GM19324 (cell line): ENCODE measurements around the gene SGSM2.

Experiments used
- ATAC-seq: cut with Tn5 transposase; IDR thresholded peaks from one replicate; pipeline ENCODE4 v1.9.1; 2021; ENCODE audit warnings: mild to moderate bottlenecking, moderate library complexity; ENCODE audit not compliant: unreplicated experiment, low FRiP score

SGSM2 gene

DNA sequence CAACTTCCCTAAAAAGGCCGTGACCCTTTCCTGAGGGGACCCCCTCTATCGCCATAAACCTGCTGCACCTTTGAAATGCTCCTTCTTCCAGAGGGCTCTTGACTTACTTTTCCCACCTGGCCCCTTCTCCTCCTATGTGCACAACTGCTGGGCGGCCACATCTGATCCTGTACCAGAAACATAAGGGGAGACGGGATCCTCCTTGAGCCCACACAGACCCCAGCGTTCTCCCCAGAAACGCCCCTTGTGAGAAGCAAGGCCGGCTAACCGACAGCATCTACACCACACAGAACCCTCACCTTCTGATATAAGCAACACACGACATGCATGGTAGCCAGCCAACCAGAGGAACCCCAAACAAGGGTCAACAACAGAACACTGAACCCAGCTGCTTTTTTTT lies 77.8 kb downstream of the SGSM2 start:
- no peak for ATAC-seq

DNA sequence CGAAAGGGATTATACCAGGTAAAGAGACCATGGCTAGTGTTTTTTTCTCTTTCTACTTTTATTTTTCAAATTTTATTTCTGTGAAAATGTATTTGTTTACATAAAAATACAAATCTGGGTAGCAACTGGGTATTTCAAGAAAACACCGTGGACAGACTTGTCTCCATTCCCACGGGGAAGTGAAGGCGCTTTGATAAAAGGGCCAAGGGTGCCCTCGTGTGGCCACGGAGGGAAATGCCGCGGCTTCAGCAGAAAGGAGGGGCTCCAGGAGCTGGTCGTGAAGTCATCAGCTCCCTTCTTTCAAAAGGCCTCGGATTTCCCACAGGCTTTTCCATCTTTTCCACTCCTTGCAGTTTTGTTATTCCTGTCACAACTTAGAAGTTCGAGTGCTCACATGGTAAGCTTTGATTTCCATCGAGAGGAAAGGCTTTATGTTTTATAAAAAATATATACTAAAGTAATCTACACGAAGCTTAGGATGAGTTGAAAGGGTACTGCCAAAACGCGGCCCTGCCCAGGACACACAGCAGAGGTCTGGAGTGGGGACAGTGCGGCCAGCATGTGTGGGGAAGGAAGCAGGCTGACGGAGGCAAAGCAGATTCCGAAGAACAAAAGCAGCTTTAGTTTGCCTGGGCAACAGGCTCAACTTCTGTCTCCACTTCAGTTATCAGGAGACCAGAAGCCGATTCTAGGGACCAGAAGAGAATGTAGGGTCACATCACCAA lies 78.9 kb downstream of the SGSM2 start:
- ATAC-seq: no peak

DNA sequence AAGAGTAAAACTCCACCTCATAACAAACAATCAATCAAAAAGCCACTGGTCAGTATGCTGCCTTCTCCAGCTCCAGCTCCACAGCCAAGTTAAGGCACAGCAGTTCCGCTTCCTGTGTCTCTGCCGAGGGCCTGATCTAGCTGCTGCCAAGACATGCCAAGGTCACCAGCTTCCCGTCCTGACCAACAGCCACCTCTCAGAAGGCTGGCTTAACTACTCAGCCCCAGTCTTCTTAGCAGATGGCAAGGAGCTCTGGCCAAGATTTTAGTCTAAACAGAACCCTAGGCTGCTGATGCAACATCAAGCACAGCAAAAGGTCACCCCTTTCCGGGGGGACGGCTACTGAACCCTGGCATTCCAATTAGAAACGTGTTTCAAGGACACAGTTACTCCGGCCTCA lies 81.3 kb downstream of the SGSM2 start:
- no peak for ATAC-seq

GRCh38 chr17:2419486-2419885 lies 82.2 kb downstream of the SGSM2 start:
- no peak for ATAC-seq

- no peak for ATAC-seq
Measured at GRCh38 chr17:2420176-2420575, 82.9 kb downstream of the SGSM2 start.

DNA sequence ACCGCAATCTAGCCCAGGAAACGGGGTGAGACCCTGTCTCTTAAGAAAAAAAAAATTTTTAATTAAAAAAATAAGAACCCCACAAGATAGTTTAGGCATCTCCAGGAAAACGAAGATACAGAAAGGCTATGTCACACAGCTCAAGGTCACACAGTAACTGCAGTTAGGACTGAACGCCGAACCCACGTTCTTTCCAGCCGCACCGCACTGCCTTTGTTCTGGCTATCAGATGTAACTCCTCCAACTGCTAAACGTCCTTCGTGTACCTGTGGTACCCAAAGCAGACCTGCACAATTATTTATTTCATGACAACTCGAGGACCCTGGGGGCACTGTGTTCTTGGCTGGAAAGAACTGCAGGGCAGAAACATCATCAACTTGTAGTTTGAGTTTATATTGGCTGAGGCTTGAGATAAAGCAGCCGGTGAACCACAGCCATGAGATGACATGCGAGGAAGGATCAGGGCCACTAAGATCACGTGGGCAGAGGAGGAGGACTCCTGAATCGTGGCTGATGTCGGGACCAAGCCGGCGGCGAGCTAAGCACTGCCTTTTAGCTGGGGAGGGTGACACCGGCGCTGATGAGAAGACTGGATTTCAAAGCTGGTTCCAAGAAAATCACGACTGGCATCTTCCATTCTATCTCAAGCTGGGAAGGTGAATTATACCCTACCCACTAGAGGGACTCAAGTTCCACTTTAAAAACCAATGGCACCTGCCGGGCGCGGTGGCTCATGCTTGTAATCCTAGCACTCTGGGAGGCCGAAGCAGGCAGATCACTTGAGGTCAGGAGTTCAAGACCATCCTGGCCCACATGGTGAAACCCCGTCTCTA lies 84.2 kb downstream of the SGSM2 start:
- no peak for ATAC-seq

DNA sequence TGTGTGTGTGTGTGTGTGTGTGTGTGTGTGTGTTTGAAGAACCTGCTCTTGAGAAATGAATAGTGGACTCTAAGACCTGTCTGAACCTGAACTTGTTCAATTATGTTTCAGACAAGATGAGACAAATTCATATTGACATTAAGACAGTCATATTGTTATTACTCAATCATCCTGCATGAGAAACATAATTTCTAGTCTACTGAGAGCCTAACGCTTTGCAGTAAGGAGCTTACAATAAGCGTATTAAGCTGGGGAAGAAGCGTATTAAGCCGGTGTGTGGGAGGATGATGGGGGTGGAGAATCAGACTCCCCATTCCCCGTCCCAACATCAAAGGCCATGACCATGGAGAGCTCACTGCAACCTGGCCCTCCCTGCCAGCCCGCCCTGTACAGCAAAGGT lies 86.0 kb downstream of the SGSM2 start:
- no peak for ATAC-seq

DNA sequence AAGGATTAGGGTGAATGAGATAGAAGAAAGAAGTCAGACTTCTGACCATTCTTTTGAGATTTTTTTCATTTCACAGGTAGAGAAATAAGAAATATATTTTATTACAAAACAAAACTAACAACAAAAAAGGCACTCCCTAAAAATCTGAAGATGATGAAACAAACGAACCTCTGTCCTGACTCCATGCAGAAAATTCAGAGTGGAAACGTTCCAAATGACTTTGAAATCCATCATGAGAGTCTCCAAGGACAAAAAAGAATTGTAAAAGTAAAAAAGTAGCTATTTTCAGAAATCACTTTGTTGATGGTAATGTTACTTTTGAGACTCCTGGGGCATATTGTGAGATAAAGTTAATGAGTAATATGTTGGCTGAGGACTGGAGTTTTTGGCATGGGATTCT lies 89.9 kb downstream of the SGSM2 start:
- no peak for ATAC-seq

- no peak for ATAC-seq
Measured at GRCh38 chr17:2427910-2428309, 90.6 kb downstream of the SGSM2 start.
